Bronchial epithelial cell (primary cell): ENCODE results near the gene KCNIP1. TPM values are rescaled to one million over a fixed set of nuclear protein-coding genes. Genes with fewer than 3 reads are reported as not detected.

Experiments
- DNase-seq: peaks from one replicate; pipeline ENCODE4 v3.0.0-alpha.2; 2010; ENCODE audit warnings: low read depth
- FAIRE-seq: peaks from 2 replicates; lab custom pipeline; 2011; peaks lifted over from hg19 to GRCh38; lab: Jason Lieb, UNC
- H3K27me3 ChIP-seq: 2 replicates; pipeline ENCODE4 v1.5.1; 2011; ENCODE audit warnings: low read length; ENCODE audit not compliant: control insufficient read depth, insufficient read depth
- H3K36me3 ChIP-seq: 2 replicates; pipeline ENCODE4 v1.5.1; 2011; ENCODE audit warnings: low read length; ENCODE audit not compliant: control insufficient read depth, insufficient read depth
- H3K4me3 ChIP-seq: 2 replicates; pipeline ENCODE4 v1.5.1; 2011; ENCODE audit warnings: mild to moderate bottlenecking, low read depth, low read length, control low read depth
- total RNA-seq: library from RNA; depleted of rRNA; stranded (reverse); fragments of >200 nt; gene quantifications from 2 replicates; pipeline ENCODE4 v1.2.1, GENCODE V29; 2014
- TF ChIP-seq, protein P1 (sequence below): IDR thresholded peaks from 2 replicates; pipeline ENCODE4 v1.5.1; 2011; ENCODE audit warnings: mild to moderate bottlenecking, moderate library complexity, low read length, control low read depth, inconsistent platforms; ENCODE audit not compliant: insufficient read depth, severe bottlenecking

KCNIP1 gene
- total RNA-seq, 1 donor from 2014 or later = under 0.01 TPM

DNA sequence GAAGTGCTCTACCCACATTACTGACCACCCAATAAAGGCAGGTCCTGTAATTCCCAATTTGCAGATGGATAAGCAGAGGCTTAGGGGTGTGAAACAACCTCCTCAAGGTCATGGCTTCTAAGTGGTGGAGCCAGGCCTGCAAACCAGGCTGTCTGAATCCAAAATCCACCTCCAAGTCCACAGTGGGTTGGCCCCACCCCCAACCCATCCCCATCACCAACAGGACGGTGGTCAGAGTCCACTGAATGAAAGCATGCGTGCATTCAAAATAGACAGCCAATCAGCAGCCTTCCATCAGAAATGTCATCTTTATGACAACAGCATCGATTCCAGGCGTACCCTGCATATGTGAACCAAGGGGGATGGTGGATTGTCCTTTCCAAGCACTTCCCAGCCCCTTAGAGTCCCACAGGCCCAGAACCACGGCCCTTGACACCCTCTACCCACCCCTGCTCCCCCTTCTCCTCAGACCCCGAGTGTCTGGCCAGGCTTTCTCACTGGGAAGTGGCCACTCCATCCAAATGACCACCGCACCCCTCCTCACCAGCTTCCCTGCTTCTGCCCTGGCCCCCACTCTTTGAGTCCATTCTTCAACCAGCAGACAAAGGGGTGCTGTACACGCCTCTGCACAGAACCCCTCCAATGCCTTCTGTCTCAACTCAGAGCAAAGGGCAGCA lies 133.1 kb downstream of the KCNIP1 start:
- H3K27me3 ChIP-seq = no peaks in the 10 kb centered on the region
- TF ChIP-seq, protein P1, sequence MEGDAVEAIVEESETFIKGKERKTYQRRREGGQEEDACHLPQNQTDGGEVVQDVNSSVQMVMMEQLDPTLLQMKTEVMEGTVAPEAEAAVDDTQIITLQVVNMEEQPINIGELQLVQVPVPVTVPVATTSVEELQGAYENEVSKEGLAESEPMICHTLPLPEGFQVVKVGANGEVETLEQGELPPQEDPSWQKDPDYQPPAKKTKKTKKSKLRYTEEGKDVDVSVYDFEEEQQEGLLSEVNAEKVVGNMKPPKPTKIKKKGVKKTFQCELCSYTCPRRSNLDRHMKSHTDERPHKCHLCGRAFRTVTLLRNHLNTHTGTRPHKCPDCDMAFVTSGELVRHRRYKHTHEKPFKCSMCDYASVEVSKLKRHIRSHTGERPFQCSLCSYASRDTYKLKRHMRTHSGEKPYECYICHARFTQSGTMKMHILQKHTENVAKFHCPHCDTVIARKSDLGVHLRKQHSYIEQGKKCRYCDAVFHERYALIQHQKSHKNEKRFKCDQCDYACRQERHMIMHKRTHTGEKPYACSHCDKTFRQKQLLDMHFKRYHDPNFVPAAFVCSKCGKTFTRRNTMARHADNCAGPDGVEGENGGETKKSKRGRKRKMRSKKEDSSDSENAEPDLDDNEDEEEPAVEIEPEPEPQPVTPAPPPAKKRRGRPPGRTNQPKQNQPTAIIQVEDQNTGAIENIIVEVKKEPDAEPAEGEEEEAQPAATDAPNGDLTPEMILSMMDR = no peak
- peak; percentile 18 for FAIRE-seq
- DNase-seq = no peak
- no peak overlapping the region for H3K4me3 ChIP-seq
- H3K36me3 ChIP-seq = no peaks in the 10 kb centered on the region

DNA sequence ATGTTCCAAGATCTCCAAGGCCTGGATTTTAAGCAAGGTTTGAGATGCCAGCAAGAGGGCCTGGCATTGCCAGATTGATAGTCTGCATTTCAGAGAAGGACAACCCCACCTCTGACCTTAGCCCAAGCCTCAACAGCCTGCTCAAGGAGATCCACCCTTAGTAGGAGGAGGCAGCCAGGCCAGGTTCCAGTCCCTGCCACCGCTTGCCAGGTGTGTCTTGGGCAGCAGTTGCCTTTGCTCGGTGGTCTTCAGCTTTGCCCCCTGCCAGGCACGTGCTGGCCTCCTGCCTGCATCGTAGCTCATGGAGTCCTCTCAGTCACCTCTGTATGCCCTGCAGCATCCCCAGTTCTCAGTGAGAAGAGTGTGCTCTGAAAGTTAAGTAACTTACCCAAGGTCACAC lies 134.2 kb downstream of the KCNIP1 start:
- Histone ChIP-seq H3K27me3 (no peaks in the 10 kb centered on the region), H3K4me3 (no peak overlapping the region), H3K36me3 (no peaks in the 10 kb centered on the region)
- no peak for DNase-seq
- no peak for FAIRE-seq
- TF ChIP-seq, protein P1 = no peak

- Histone ChIP-seq H3K4me3 (no peak overlapping the region), H3K27me3 (no peaks in the 10 kb centered on the region), H3K36me3 (no peaks in the 10 kb centered on the region)
- FAIRE-seq (no peak), DNase-seq (peak; percentile 28)
- TF ChIP-seq, protein P1 = peak; percentile 87
Observed at GRCh38 chr5:170638454-170639220, 134.8 kb downstream of the KCNIP1 start.

DNA sequence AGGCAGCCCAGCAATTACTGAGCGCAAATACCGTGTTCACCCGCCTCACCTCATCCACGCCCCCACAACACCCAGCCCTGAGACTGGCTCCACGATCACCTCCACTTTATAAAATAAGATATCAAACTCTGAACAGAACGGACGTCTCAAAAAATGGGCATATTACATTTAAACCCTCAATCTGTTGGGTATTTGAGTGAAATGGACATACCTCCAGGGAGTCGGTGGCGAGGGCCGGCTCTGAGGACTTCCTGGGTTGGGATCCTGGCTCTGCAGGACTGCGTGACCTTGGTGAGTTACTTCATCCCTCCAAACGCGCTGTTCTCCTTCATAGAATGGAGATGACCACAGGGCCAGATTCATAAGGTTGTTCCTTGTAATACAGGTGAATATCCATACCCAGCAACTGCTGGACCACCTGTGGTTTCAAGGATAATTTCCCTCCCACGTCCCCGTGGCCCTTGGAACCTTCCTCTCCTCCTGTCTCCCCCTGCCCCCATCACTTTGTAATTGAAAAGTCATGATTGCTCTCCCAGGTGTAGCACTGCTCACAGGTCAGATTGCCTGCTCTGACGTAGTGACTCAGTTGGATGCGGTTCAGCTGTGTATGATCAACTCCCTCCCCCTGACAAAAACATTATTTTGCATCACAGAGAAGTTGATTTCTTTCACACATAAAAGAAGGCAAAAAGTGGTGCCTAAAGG lies 135.6 kb downstream of the KCNIP1 start:
- DNase-seq (no peak), FAIRE-seq (no peak)
- TF ChIP-seq, protein P1 = no peak
- no peaks in the 10 kb centered on the region for H3K36me3 ChIP-seq
- H3K27me3 ChIP-seq = no peaks in the 10 kb centered on the region
- no peak overlapping the region for H3K4me3 ChIP-seq

DNA sequence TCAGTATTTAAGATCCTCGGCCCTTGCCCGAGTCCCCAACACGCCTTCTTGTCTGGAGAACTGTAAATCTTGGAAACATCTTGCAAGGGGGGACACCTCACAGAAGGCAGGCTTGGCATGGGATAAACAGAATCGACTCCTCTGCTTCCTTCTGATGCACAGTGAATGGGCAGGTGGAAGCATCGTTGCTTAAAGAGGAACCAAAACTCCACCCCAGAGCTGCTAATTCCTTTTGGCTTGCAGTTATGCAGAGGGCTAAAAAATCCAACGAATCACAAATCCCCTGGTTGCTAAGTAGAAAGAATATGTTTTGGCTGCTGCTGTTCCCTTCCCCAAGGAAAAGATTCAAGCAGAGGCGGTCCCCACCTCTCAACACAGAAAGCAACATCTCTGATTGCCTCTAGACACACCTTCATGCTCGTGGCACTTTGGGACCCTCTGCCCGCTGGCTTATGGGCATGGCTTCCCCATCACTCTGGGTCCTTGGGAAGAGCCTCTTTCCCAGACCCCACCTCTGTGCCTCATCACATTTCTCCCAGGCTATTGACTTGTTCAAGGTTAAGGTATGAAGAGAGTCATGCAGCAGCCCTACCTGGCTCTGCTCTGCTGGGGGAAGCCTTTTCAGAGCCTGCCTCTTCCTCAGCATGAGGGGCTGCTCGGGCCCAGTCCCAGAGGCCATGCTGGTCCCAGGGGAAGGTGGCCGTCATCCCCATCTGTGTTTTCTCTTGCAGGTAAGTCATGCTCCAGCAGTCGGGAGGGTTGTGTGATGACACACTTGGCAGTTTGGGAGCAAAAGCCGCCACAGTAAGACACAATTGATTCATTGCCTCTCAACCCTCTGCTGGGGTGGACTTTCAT lies 137.1 kb downstream of the KCNIP1 start:
- DNase-seq (no peak), FAIRE-seq (no peak)
- no peaks in the 10 kb centered on the region for H3K27me3 ChIP-seq
- H3K4me3 ChIP-seq = no peak overlapping the region
- H3K36me3 ChIP-seq = no peaks in the 10 kb centered on the region
- TF ChIP-seq, protein P1 = no peak
